ENCODE data around the gene TIMP3. TPM values are rescaled to one million over a fixed set of nuclear protein-coding genes. Genes with fewer than 3 reads are reported as not detected.

TIMP3 gene
- total RNA-seq, 1 experiment from 2014 or later, result 0.87 TPM

DNA sequence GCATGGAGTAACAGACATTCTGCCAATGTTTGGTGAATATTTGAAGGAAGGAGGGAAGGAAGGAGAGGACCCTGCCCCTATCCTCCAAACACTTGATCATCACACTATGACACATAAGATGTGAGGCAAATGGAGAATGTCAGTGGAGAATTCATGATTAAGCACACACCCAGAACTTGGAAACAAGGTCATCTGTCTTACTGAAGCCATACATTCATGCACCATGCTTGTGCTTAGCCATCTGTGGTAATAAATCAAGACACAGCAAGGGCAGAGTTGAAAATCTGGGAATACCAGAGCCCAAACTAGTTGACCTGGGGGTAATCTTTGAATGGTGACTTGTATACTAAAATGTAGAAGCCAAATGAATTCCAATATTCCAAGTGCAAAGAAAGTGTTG lies 7.9 kb upstream of the TIMP3 start:
- no peak overlapping the region for H4K91ac ChIP-seq (ENCODE audit: insufficient read length, low read depth, low read length)
- Mint-ChIP-seq H3K27ac (no peak overlapping the region), H3K9me3 (no peaks in the 10 kb centered on the region), H3K27me3 (ENCODE audit: low read depth) (no peaks in the 10 kb centered on the region; the same call in 1 of the 2 replicates), H3K36me3 (ENCODE audit: insufficient read depth in 1 of 3, low read depth in 3 of 3) (peaks cover 0 to 17% (median 6%) of the 10 kb centered on the region in 3 experiments; a peak in 3 of 7 replicates), H3K4me1 (peaks cover 4 to 13% of the 10 kb centered on the region in 2 experiments; a peak in 3 of 4 replicates), H3K4me3 (no peak overlapping the region)
- no peak for DNase-seq
- H3K4me2 ChIP-seq (ENCODE audit: insufficient read depth, insufficient read length, low read length), result no peak overlapping the region
- no peak overlapping the region for H3K23ac ChIP-seq (ENCODE audit: insufficient read length, low read depth, low read length)
- H3T11ph ChIP-seq (ENCODE audit: low read length), result no peak overlapping the region
- no peak overlapping the region for H4K8ac ChIP-seq (replicated peaks; ENCODE audit: insufficient read length, low read depth, low read length)
- H2BK20ac ChIP-seq (ENCODE audit: low read depth, low read length, poor library complexity, severe bottlenecking), result no peak overlapping the region
- H2BK120ac ChIP-seq (ENCODE audit: low read depth, low read length, poor library complexity, severe bottlenecking), result no peak overlapping the region
- no peak overlapping the region for H2BK12ac ChIP-seq (ENCODE audit: insufficient read length, low read depth, low read length)
- no peaks in the 10 kb centered on the region for H3K4me1 ChIP-seq (ENCODE audit: insufficient read depth, low read length)
- H3K56ac ChIP-seq (ENCODE audit: insufficient read length, low read depth, low read length), result no peak overlapping the region
- H3K4ac ChIP-seq (ENCODE audit: low read depth, low read length), result no peak overlapping the region
- no peak overlapping the region for H2AFZ ChIP-seq (ENCODE audit: low read length)
- TF ChIP-seq, protein P1, sequence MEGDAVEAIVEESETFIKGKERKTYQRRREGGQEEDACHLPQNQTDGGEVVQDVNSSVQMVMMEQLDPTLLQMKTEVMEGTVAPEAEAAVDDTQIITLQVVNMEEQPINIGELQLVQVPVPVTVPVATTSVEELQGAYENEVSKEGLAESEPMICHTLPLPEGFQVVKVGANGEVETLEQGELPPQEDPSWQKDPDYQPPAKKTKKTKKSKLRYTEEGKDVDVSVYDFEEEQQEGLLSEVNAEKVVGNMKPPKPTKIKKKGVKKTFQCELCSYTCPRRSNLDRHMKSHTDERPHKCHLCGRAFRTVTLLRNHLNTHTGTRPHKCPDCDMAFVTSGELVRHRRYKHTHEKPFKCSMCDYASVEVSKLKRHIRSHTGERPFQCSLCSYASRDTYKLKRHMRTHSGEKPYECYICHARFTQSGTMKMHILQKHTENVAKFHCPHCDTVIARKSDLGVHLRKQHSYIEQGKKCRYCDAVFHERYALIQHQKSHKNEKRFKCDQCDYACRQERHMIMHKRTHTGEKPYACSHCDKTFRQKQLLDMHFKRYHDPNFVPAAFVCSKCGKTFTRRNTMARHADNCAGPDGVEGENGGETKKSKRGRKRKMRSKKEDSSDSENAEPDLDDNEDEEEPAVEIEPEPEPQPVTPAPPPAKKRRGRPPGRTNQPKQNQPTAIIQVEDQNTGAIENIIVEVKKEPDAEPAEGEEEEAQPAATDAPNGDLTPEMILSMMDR (conservative IDR thresholded peaks at IDR 0.05), result no peak
- no peak overlapping the region for H2BK5ac ChIP-seq (ENCODE audit: insufficient read length, low read length)
- no peak overlapping the region for H4K5ac ChIP-seq (ENCODE audit: insufficient read length, low read depth, low read length)
- H3K79me2 ChIP-seq (ENCODE audit: insufficient read depth, low read length), result no peaks in the 10 kb centered on the region
- H3K27me3 ChIP-seq (ENCODE audit: insufficient read depth, low read length), result no peaks in the 10 kb centered on the region
- H4K20me1 ChIP-seq (ENCODE audit: control insufficient read depth, insufficient read depth, insufficient read length), result no peaks in the 10 kb centered on the region
- no peak overlapping the region for H2AK5ac ChIP-seq (ENCODE audit: insufficient read length, low read length)
- H3K9me3 ChIP-seq (ENCODE audit: control insufficient read depth, low read depth, low read length), result no peaks in the 10 kb centered on the region
- no peak overlapping the region for H3K18ac ChIP-seq (ENCODE audit: insufficient read length, low read depth, low read length)
- no peaks in the 10 kb centered on the region for H3K23me2 ChIP-seq (ENCODE audit: insufficient read length, low read depth, low read length, poor library complexity, severe bottlenecking)
- no peak overlapping the region for H3K9ac ChIP-seq (ENCODE audit: extremely low read depth, insufficient read length, low read length)
- no peak overlapping the region for H2BK15ac ChIP-seq (ENCODE audit: low read depth, low read length)
- no peak overlapping the region for H3K27ac ChIP-seq (ENCODE audit: insufficient read length, low read depth, low read length)
- no peak overlapping the region for H3K14ac ChIP-seq (ENCODE audit: insufficient read depth, low read length)
- no peaks in the 10 kb centered on the region for H3K79me1 ChIP-seq (ENCODE audit: insufficient read depth, low read depth, low read length, poor library complexity, severe bottlenecking)
